GM19324 (cell line): ENCODE results near the gene SIDT2.

Experiments
- ATAC-seq: cut with Tn5 transposase; IDR thresholded peaks from one replicate; pipeline ENCODE4 v1.9.1; 2021; ENCODE audit warnings: mild to moderate bottlenecking, moderate library complexity; ENCODE audit not compliant: unreplicated experiment, low FRiP score

Gene SIDT2

GRCh38 chr11:117220568-117220967 lies 42.0 kb downstream of the SIDT2 start:
- ATAC-seq: no peak

GRCh38 chr11:117220999-117221774 lies 42.6 kb downstream of the SIDT2 start:
- no peak for ATAC-seq

- ATAC-seq: no peak
Observed at GRCh38 chr11:117221775-117222517, 43.4 kb downstream of the SIDT2 start.

GRCh38 chr11:117222991-117223740 lies 44.6 kb downstream of the SIDT2 start:
- ATAC-seq: no peak

GRCh38 chr11:117223741-117224689 lies 45.5 kb downstream of the SIDT2 start:
- no peak for ATAC-seq

GRCh38 chr11:117225553-117226170 lies 47.1 kb downstream of the SIDT2 start:
- ATAC-seq: no peak

GRCh38 chr11:117226388-117227385 lies 48.1 kb downstream of the SIDT2 start:
- no peak for ATAC-seq

GRCh38 chr11:117228091-117228490 lies 49.5 kb downstream of the SIDT2 start:
- ATAC-seq: no peak

- no peak for ATAC-seq
Observed at GRCh38 chr11:117229411-117229810, 50.9 kb downstream of the SIDT2 start.

- no peak for ATAC-seq
Observed at GRCh38 chr11:117229931-117230285, 51.4 kb downstream of the SIDT2 start.

GRCh38 chr11:117230286-117230961 lies 51.9 kb downstream of the SIDT2 start:
- ATAC-seq: no peak

GRCh38 chr11:117230999-117231841 lies 52.7 kb downstream of the SIDT2 start:
- no peak for ATAC-seq

GRCh38 chr11:117231842-117232091 lies 53.2 kb downstream of the SIDT2 start, which contains the start of gene PCSK7:
PCSK7 (minus strand) TSS chr11:117232073; CDS start chr11:117229844, 2,229 bp downstream.
- no peak for ATAC-seq

- ATAC-seq: peak; percentile 83
Observed at GRCh38 chr11:117232092-117232878, 53.7 kb downstream of the SIDT2 start, which contains the start of gene RNF214. RNF214 (plus strand) TSS chr11:117232671; CDS start chr11:117234273, 1,602 bp downstream.

GRCh38 chr11:117232911-117233409 lies 54.4 kb downstream of the SIDT2 start:
- no peak for ATAC-seq

- no peak for ATAC-seq
Observed at GRCh38 chr11:117238221-117238620, 59.7 kb downstream of the SIDT2 start.
